HCT116 (cell line): Measurements from ENCODE around the gene ASCC2. TPM values are rescaled to one million over a fixed set of nuclear protein-coding genes. Genes with fewer than 3 reads are reported as not detected.

Source experiments
- ATAC-seq: fragments of 200-7000 bp; cut with Tn5 transposase; 2 replicates; pipeline ENCODE4 v1.9.1; 2020; ENCODE audit warnings: mild to moderate bottlenecking, moderate library complexity
- BruUV-seq: library from RNA; stranded (reverse); fragments of 400-500 nt; replicated peaks from 2 replicates; lab custom pipeline; 2021; lab: Mats Ljungman, UMichigan
- CTCF ChIA-PET: fragments of 300-600 bp; sonication (Branson Sonifier 250); formaldehyde crosslinking; loops from one replicate; lab custom pipeline; 2021; ENCODE audit warnings: antibody characterized with exemption; lab: Charles Lee
- POLR2A ChIA-PET: fragments of 300-600, 350-600 bp; sonication (Branson Sonifier 250); formaldehyde crosslinking; loops from one replicate; lab custom pipeline; 2021; ENCODE audit warnings: antibody characterized with exemption; lab: Charles Lee
- RAD21 ChIA-PET, 2 experiments: fragments of 300-600 bp; sonication (Branson Sonifier 250); formaldehyde crosslinking; loops; one replicate each; lab custom pipeline; 2023; ENCODE audit warnings: low total read pairs in 2 of 2; ENCODE audit not compliant: uncharacterized antibody in 2 of 2, unreplicated experiment in 2 of 2, low non-redundant PET in 1 of 2; lab: Charles Lee
- DNase-seq: peaks from one replicate; pipeline ENCODE4 v3.0.0-alpha.2; 2010; ENCODE audit warnings: low read depth, low spot score
- H2AFZ ChIP-seq: fragments of 200-600 bp; shearing (Covaris generic), sonication (generic); 2 replicates; pipeline ENCODE4 v1.6.1; 2017; ENCODE audit warnings: low read depth, mixed run types, mixed read lengths, antibody characterized with exemption, low read length; ENCODE audit not compliant: poor library complexity, severe bottlenecking
- H3K27ac ChIP-seq: 2 replicates; pipeline ENCODE4 v1.5.1; 2012; ENCODE audit warnings: low read depth, low read length
- H3K27me3 ChIP-seq: fragments of 200-600 bp; sonication (generic); 2 replicates; pipeline ENCODE4 v1.6.1; 2016; ENCODE audit warnings: mixed run types, low read length, mixed read lengths; ENCODE audit not compliant: insufficient read depth
- H3K36me3 ChIP-seq, 2 experiments: fragments of 200-500 bp in 1 of 2; fragments of 200-600 bp in 1 of 2; sonication (Bioruptor generic) in 1 of 2; sonication (generic) in 1 of 2; 2 replicates each; pipeline versions ENCODE4 v1.5.1 to v1.6.1; 2014 to 2016; ENCODE audit warnings: low read length in 2 of 2, inconsistent platforms in 1 of 2, mixed read lengths in 1 of 2, mixed run types in 1 of 2; ENCODE audit not compliant: insufficient read depth in 2 of 2, control insufficient read depth in 1 of 2
- H3K4me1 ChIP-seq, 2 experiments: fragments of 200-600 bp in 1 of 2; sonication (generic) in 1 of 2; 2 replicates each; pipeline versions ENCODE4 v1.5.1 to v1.6.1; 2012 to 2017; ENCODE audit warnings: low read length in 2 of 2, inconsistent platforms in 1 of 2, mild to moderate bottlenecking in 1 of 2, mixed read lengths in 1 of 2, mixed run types in 1 of 2, moderate library complexity in 1 of 2; ENCODE audit not compliant: insufficient read depth in 2 of 2, control insufficient read depth in 1 of 2
- H3K4me2 ChIP-seq: fragments of 200-600 bp; sonication (generic); 2 replicates; pipeline ENCODE4 v1.6.1; 2017; ENCODE audit warnings: mixed run types, low read length, mixed read lengths
- H3K4me3 ChIP-seq, 2 experiments: fragments of 200-600 bp in 1 of 2; sonication (generic) in 1 of 2; replicated peaks in 1 of 2; 2 replicates each; pipeline ENCODE4 v1.5.1; 2011 to 2016; ENCODE audit warnings: low read length in 2 of 2, control low read depth in 1 of 2, low read depth in 1 of 2, mild to moderate bottlenecking in 1 of 2, mixed read lengths in 1 of 2, mixed run types in 1 of 2
- H3K79me2 ChIP-seq: fragments of 200-600 bp; sonication (generic); 2 replicates; pipeline ENCODE4 v1.6.1; 2017; ENCODE audit warnings: mild to moderate bottlenecking, mixed run types, low read length, moderate library complexity, mixed read lengths; ENCODE audit not compliant: insufficient read depth
- H3K9ac ChIP-seq: fragments of 200-600 bp; sonication (generic); 2 replicates; pipeline ENCODE4 v1.6.1; 2016; ENCODE audit warnings: low read length, mixed read lengths
- H3K9me2 ChIP-seq: fragments of 200-600 bp; sonication (generic), shearing (Covaris generic); 2 replicates; pipeline ENCODE4 v1.6.1; 2017; ENCODE audit warnings: mixed run types, mild to moderate bottlenecking, moderate library complexity; ENCODE audit not compliant: insufficient read depth
- H3K9me3 ChIP-seq, 2 experiments: fragments of 200-500 bp in 1 of 2; fragments of 200-600 bp in 1 of 2; sonication (Bioruptor generic) in 1 of 2; sonication (generic) in 1 of 2; 2 replicates each; pipeline ENCODE4 v1.6.1; 2014 to 2017; ENCODE audit warnings: low read length in 2 of 2, mixed read lengths in 2 of 2, inconsistent platforms in 1 of 2, low read depth in 1 of 2, mild to moderate bottlenecking in 1 of 2, mixed run types in 1 of 2, moderate library complexity in 1 of 2; ENCODE audit not compliant: control insufficient read depth in 1 of 2, insufficient read depth in 1 of 2
- H4K20me1 ChIP-seq: fragments of 200-600 bp; sonication (generic), shearing (Covaris generic); 2 replicates; pipeline ENCODE4 v1.6.1; 2017; ENCODE audit warnings: mixed run types, mild to moderate bottlenecking, moderate library complexity; ENCODE audit not compliant: insufficient read depth
- ATF3 ChIP-seq: IDR thresholded peaks from 2 replicates; pipeline ENCODE4 v1.6.1; 2012
- CBX3 ChIP-seq: IDR thresholded peaks from 2 replicates; pipeline ENCODE4 v1.6.1; 2012; ENCODE audit warnings: low read depth
- CEBPB ChIP-seq: IDR thresholded peaks from 2 replicates; pipeline ENCODE4 v1.6.1; 2012; ENCODE audit warnings: low read depth
- EGR1 ChIP-seq: IDR thresholded peaks from 2 replicates; pipeline ENCODE4 v1.6.1; 2012; ENCODE audit warnings: low read depth
- EZH2 ChIP-seq: fragments of 200-600 bp; sonication (generic); IDR thresholded peaks from 2 replicates; pipeline ENCODE4 v1.6.1; 2017; ENCODE audit warnings: antibody characterized with exemption, mixed run types
- EZH2phosphoT487 ChIP-seq: fragments of 200-600 bp; IDR thresholded peaks from 2 replicates; pipeline ENCODE4 v1.6.1; 2018; ENCODE audit warnings: antibody characterized with exemption, borderline replicate concordance
- FOSL1 ChIP-seq: IDR thresholded peaks from 2 replicates; pipeline ENCODE4 v1.6.1; 2012; ENCODE audit warnings: low read depth
- JUND ChIP-seq: IDR thresholded peaks from 2 replicates; pipeline ENCODE4 v1.6.1; 2012
- POLR2A ChIP-seq: IDR thresholded peaks from 2 replicates; pipeline ENCODE4 v1.7.0; 2011; ENCODE audit warnings: borderline replicate concordance; ENCODE audit not compliant: insufficient read depth, insufficient read length; ENCODE audit errors: extremely low read depth
- SIN3A ChIP-seq: IDR thresholded peaks from 2 replicates; pipeline ENCODE4 v1.6.1; 2012; ENCODE audit warnings: low read depth
- TCF7L2 ChIP-seq: IDR thresholded peaks from 2 replicates; pipeline ENCODE4 v1.7.0; 2011; ENCODE audit warnings: borderline replicate concordance, inconsistent platforms; ENCODE audit not compliant: insufficient read depth, insufficient read length; ENCODE audit errors: extremely low read depth
- YY1 ChIP-seq: IDR thresholded peaks from 2 replicates; pipeline ENCODE4 v1.6.1; 2011; ENCODE audit warnings: low read length, low read depth, moderate library complexity, mild to moderate bottlenecking; ENCODE audit not compliant: insufficient replicate concordance; ENCODE audit errors: extremely low read depth
- intact Hi-C: fragments of 100-400 bp; cut with micrococcal nuclease; formaldehyde crosslinking; loops from 2 replicates; pipeline ENCODE4 v1.10.0; 2022
- total RNA-seq: library from RNA; stranded (reverse); gene quantifications from one replicate; pipeline ENCODE4 v1.2.1, GENCODE V29; 2021; ENCODE audit not compliant: unreplicated experiment
- TF ChIP-seq, protein P1 (sequence below): IDR thresholded peaks from 2 replicates; pipeline ENCODE4 v1.6.1; 2012; ENCODE audit warnings: low read depth

Gene ASCC2
- total RNA-seq, 1 experiment from 2014 or later: 68.6 TPM

DNA sequence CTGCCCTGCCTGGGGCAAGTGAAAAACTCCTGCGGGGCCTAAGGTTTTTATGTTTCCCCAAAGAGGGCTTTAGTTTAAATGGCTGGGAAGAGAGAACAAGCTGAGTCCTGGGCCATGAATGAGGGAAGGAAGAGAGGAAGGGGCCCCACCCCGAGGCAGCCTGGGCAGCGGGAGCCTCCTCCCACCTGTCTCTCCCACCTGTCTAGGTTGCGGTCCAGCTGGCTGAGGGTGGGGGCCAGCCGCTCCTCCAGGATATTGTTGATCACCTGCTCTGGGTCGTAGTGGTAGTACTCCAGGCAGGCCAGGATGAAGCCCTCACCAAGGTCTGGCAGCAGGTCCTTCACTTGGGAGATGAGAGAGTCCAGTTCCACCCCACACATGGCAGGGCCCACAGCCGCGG is 36.3 kb downstream of the ASCC2 start:
- Histone ChIP-seq H4K20me1 (no peaks in the 10 kb centered on the region), H3K9ac (no peak overlapping the region), H2AFZ (no peak overlapping the region), H3K79me2 (no peaks in the 10 kb centered on the region), H3K9me3 (no peaks in the 10 kb centered on the region), H3K36me3 (peaks cover 21 to 45% of the 10 kb centered on the region in 2 experiments; a peak in 3 of 4 replicates), H3K27ac (no peak overlapping the region), H3K4me2 (no peak overlapping the region), H3K27me3 (no peaks in the 10 kb centered on the region), H3K4me1 (peaks cover 23 to 26% of the 10 kb centered on the region in 2 experiments), H3K4me3 (no peak overlapping the region)
- no peak for ATAC-seq
- CTCF ChIA-PET: no interaction called here
- BruUV-seq: no TSS peak
- RAD21 ChIA-PET: interaction anchor here in 1 of 2 experiments (0.6 kb wide), 1 partner anchor 497 kb away, joined by 3 read pairs; no protein-coding TSS in a partner anchor
- no peak for DNase-seq
- intact Hi-C loops: no loop called here
- TF ChIP-seq SIN3A (no peak), TCF7L2 (no peak), FOSL1 (no peak), YY1 (no peak), EZH2phosphoT487 (no peak), EZH2 (no peak), CEBPB (no peak), EGR1 (no peak), JUND (no peak), POLR2A (no peak), CBX3 (no peak), ATF3 (no peak)
- TF ChIP-seq, protein P1, sequence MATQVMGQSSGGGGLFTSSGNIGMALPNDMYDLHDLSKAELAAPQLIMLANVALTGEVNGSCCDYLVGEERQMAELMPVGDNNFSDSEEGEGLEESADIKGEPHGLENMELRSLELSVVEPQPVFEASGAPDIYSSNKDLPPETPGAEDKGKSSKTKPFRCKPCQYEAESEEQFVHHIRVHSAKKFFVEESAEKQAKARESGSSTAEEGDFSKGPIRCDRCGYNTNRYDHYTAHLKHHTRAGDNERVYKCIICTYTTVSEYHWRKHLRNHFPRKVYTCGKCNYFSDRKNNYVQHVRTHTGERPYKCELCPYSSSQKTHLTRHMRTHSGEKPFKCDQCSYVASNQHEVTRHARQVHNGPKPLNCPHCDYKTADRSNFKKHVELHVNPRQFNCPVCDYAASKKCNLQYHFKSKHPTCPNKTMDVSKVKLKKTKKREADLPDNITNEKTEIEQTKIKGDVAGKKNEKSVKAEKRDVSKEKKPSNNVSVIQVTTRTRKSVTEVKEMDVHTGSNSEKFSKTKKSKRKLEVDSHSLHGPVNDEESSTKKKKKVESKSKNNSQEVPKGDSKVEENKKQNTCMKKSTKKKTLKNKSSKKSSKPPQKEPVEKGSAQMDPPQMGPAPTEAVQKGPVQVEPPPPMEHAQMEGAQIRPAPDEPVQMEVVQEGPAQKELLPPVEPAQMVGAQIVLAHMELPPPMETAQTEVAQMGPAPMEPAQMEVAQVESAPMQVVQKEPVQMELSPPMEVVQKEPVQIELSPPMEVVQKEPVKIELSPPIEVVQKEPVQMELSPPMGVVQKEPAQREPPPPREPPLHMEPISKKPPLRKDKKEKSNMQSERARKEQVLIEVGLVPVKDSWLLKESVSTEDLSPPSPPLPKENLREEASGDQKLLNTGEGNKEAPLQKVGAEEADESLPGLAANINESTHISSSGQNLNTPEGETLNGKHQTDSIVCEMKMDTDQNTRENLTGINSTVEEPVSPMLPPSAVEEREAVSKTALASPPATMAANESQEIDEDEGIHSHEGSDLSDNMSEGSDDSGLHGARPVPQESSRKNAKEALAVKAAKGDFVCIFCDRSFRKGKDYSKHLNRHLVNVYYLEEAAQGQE: no peak
- TF ChIP-seq, all 23 proteins: peak for 0
- no peaks in the 10 kb centered on the region for H3K9me2 ChIP-seq
- POLR2A ChIA-PET: no interaction called here
